DOHH2 (cell line): ENCODE results near the gene LTB4R.
A peak's percentile ranks its signal among the peaks of the same experiment; 100 is the strongest.

Experiments
- H3F3A ChIP-seq: fragments of 200-600 bp; sonication (generic), shearing (Covaris generic); 2 replicates; pipeline ENCODE4 v1.6.0; 2016; ENCODE audit warnings: antibody characterized with exemption, mild to moderate bottlenecking; ENCODE audit not compliant: control insufficient read depth, insufficient read depth
- H3K27ac ChIP-seq: fragments of 200-600 bp; sonication (generic); 2 replicates; pipeline ENCODE4 v1.5.1; 2014; ENCODE audit warnings: low read depth, mild to moderate bottlenecking, low read length, moderate library complexity
- H3K27me3 ChIP-seq: fragments of 200-600 bp; sonication (generic); 2 replicates; pipeline ENCODE4 v1.6.1; 2014; ENCODE audit warnings: mild to moderate bottlenecking, low read length, mixed read lengths; ENCODE audit not compliant: control insufficient read depth
- H3K36me3 ChIP-seq: fragments of 200-600 bp; sonication (generic); 2 replicates; pipeline ENCODE4 v1.6.1; 2014; ENCODE audit warnings: mild to moderate bottlenecking, low read length, moderate library complexity, mixed read lengths; ENCODE audit not compliant: control insufficient read depth
- H3K4me1 ChIP-seq: fragments of 200-600 bp; sonication (generic); 2 replicates; pipeline ENCODE4 v1.6.1; 2014; ENCODE audit warnings: mild to moderate bottlenecking, low read length, mixed read lengths; ENCODE audit not compliant: control insufficient read depth
- H3K4me2 ChIP-seq: fragments of 200-600 bp; sonication (generic); 2 replicates; pipeline ENCODE4 v1.6.0; 2014; ENCODE audit warnings: mild to moderate bottlenecking, low read length, moderate library complexity
- H3K4me3 ChIP-seq: fragments of 200-600 bp; sonication (generic); 2 replicates; pipeline ENCODE4 v1.5.1; 2014; ENCODE audit warnings: mild to moderate bottlenecking, low read length, mixed read lengths
- H3K79me2 ChIP-seq: fragments of 200-600 bp; sonication (generic); 2 replicates; pipeline ENCODE4 v1.6.1; 2014; ENCODE audit warnings: mild to moderate bottlenecking, low read length, mixed read lengths; ENCODE audit not compliant: control insufficient read depth
- H3K9me2 ChIP-seq: fragments of 200-600 bp; sonication (generic); replicated peaks from 2 replicates; pipeline ENCODE4 v1.6.1; 2014; ENCODE audit warnings: mild to moderate bottlenecking, low read length, mixed read lengths; ENCODE audit not compliant: control insufficient read depth
- H3K9me3 ChIP-seq: fragments of 200-600 bp; sonication (generic); 2 replicates; pipeline ENCODE4 v1.6.1; 2014; ENCODE audit warnings: antibody characterized with exemption, low read length, mixed read lengths; ENCODE audit not compliant: control insufficient read depth, insufficient read depth
- H4K20me1 ChIP-seq: fragments of 200-600 bp; sonication (generic); 2 replicates; pipeline ENCODE4 v1.6.0; 2014; ENCODE audit warnings: low read depth, mild to moderate bottlenecking, antibody characterized with exemption, low read length, moderate library complexity; ENCODE audit not compliant: control insufficient read depth, insufficient read depth
- EZH2phosphoT487 ChIP-seq: fragments of 200-600 bp; sonication (generic); IDR thresholded peaks from 2 replicates; pipeline ENCODE4 v1.6.1; 2017; ENCODE audit warnings: borderline replicate concordance, mild to moderate bottlenecking, antibody characterized with exemption, low read length, moderate library complexity, mixed read lengths
- TF ChIP-seq, protein P1 (sequence below): fragments of 200-600 bp; sonication (generic); IDR thresholded peaks from one replicate; pipeline ENCODE4 v1.5.1; 2014; ENCODE audit warnings: antibody characterized with exemption, mild to moderate bottlenecking, low read depth, low read length; ENCODE audit not compliant: poor library complexity, severe bottlenecking

Gene LTB4R

DNA sequence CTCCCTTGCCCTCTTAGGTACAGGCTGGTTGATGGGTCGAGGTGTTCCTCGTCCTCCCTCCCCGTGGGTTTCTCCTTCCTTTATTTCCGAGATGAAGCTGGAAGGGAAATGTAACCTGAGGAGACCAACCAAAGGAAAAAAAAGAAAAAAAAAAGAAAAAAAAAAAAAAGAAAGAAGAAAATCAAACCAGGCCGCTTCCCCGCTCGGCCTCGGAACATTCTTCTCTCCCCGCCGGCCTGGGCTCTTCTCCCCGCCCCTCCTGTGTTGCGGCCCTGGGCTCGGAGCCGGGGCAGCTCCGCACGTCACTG lies 55.1 kb downstream of the LTB4R start:
- no peak for TF ChIP-seq EZH2phosphoT487
- TF ChIP-seq, protein P1, sequence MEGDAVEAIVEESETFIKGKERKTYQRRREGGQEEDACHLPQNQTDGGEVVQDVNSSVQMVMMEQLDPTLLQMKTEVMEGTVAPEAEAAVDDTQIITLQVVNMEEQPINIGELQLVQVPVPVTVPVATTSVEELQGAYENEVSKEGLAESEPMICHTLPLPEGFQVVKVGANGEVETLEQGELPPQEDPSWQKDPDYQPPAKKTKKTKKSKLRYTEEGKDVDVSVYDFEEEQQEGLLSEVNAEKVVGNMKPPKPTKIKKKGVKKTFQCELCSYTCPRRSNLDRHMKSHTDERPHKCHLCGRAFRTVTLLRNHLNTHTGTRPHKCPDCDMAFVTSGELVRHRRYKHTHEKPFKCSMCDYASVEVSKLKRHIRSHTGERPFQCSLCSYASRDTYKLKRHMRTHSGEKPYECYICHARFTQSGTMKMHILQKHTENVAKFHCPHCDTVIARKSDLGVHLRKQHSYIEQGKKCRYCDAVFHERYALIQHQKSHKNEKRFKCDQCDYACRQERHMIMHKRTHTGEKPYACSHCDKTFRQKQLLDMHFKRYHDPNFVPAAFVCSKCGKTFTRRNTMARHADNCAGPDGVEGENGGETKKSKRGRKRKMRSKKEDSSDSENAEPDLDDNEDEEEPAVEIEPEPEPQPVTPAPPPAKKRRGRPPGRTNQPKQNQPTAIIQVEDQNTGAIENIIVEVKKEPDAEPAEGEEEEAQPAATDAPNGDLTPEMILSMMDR = no peak
- no peaks in the 10 kb centered on the region for H4K20me1 ChIP-seq
- peak overlapping the region; percentile 90 for H3K27ac ChIP-seq
- H3K27me3 ChIP-seq = no peaks in the 10 kb centered on the region
- peaks cover 14% of the 10 kb centered on the region for H3K79me2 ChIP-seq
- peak overlapping the region; percentile 87 for H3K4me2 ChIP-seq
- H3K9me2 ChIP-seq = no peaks in the 10 kb centered on the region
- H3K4me3 ChIP-seq = peak overlapping the region; percentile 88
- H3K9me3 ChIP-seq = no peaks in the 10 kb centered on the region
- H3K36me3 ChIP-seq = peaks cover 15% of the 10 kb centered on the region
- H3K4me1 ChIP-seq = peaks cover 44% of the 10 kb centered on the region
- 0 out of 2 replicates have a peak, but pooled peaks cover 6% of the 10 kb centered on the region for H3F3A ChIP-seq

DNA sequence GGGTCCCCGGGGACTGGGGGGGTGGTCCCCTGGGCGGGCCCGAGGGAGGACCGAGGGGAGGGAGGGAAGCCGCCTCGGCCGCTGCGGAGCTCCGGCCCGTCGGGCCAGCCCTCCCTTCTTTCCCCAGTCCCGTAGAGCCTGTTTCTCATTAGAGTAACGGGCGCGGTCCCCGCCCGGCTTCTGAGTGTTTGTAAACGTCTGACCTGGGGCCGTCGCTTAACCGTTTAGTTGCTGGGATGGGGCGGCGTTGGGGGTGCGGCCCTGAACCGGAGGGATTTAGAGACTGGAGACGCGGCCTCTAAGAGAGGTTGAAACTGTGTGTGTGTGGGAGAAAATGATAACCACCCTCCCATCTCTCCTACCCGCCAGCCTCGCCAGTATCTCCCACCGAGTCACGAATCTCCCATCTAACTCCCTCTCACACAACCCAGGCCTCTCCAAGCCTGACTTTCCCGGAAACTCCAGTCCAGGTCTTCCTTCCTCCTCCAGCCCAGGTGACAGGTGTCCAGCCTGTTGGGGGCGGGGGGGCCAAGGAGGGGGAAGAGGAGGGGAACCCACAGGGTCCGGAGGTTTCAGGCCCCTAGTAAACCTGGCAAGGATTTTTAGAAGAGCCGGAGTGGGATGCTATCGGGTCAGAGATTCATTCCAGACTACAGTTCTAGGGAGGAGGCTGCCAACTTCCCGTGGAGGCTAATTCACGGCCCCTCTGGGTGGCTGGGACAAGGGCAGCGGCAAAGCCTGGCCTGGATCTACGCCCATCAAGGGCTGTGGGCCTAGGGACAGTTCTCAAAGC lies 55.6 kb downstream of the LTB4R start:
- TF ChIP-seq, protein P1 = no peak
- TF ChIP-seq EZH2phosphoT487 = no peak
- peak overlapping the region; percentile 87 for H3K4me2 ChIP-seq
- H3K9me2 ChIP-seq = no peaks in the 10 kb centered on the region
- peak overlapping the region; percentile 88 for H3K4me3 ChIP-seq
- H3F3A ChIP-seq = 0 out of 2 replicates have a peak, but pooled peaks cover 6% of the 10 kb centered on the region
- no peaks in the 10 kb centered on the region for H4K20me1 ChIP-seq
- H3K9me3 ChIP-seq = no peaks in the 10 kb centered on the region
- H3K4me1 ChIP-seq = peaks cover 44% of the 10 kb centered on the region
- peak overlapping the region; percentile 90 for H3K27ac ChIP-seq
- H3K79me2 ChIP-seq = peaks cover 14% of the 10 kb centered on the region
- H3K36me3 ChIP-seq = peaks cover 20% of the 10 kb centered on the region
- no peaks in the 10 kb centered on the region for H3K27me3 ChIP-seq
